Activated CD8-positive, alpha-beta T cell treated with anti-CD3 and anti-CD28 coated beads for 36 hours (primary cell): ENCODE measurements around the gene SSPN. TPM values are rescaled to one million over a fixed set of nuclear protein-coding genes. Genes with fewer than 3 reads are reported as not detected.

Experiments used
- ATAC-seq: fragments of 200-7000 bp; cut with Tn5 transposase; one replicate; pipeline ENCODE4 v1.10.0; 2021; ENCODE audit warnings: mild to moderate bottlenecking, moderate library complexity
- CTCF ChIA-PET: fragments of 350-600 bp; sonication (Branson Sonifier 250); formaldehyde crosslinking; loops from one replicate; lab custom pipeline; 2021; ENCODE audit warnings: antibody characterized with exemption; lab: Charles Lee
- POLR2A ChIA-PET: fragments of 350-600 bp; sonication (Branson Sonifier 250); formaldehyde crosslinking; loops from one replicate; lab custom pipeline; 2021; ENCODE audit warnings: antibody characterized with exemption; lab: Charles Lee
- DNase-seq: peaks from one replicate; pipeline ENCODE4 v3.0.0-alpha.2; 2020
- H3K27ac Mint-ChIP-seq: one replicate; pipeline ENCODE4 v1.8.0; 2021; ENCODE audit warnings: mild to moderate bottlenecking, mixed read lengths
- H3K27me3 Mint-ChIP-seq: one replicate; pipeline ENCODE4 v1.8.0; 2021; ENCODE audit warnings: mixed read lengths
- H3K36me3 Mint-ChIP-seq: one replicate; pipeline ENCODE4 v1.8.0; 2021; ENCODE audit warnings: low read depth, mixed read lengths
- H3K4me1 Mint-ChIP-seq: one replicate; pipeline ENCODE4 v1.8.0; 2021; ENCODE audit warnings: low read depth, mixed read lengths
- H3K4me3 Mint-ChIP-seq: one replicate; pipeline ENCODE4 v1.8.0; 2021; ENCODE audit warnings: mild to moderate bottlenecking, moderate library complexity, mixed read lengths
- H3K9me3 Mint-ChIP-seq: one replicate; pipeline ENCODE4 v1.8.0; 2021; ENCODE audit warnings: mixed read lengths
- CTCF ChIP-seq: fragments of 200-600 bp; IDR thresholded peaks from one replicate; pipeline ENCODE4 v1.8.0; 2022; ENCODE audit warnings: antibody characterized with exemption, mild to moderate bottlenecking
- intact Hi-C: fragments of 100-400 bp; cut with micrococcal nuclease; formaldehyde crosslinking; loops from one replicate; pipeline ENCODE4 v1.10.0; 2022
- total RNA-seq, 2 experiments: library from RNA; stranded (reverse); gene quantifications; one replicate each; pipeline ENCODE4 v1.2.3, GENCODE V29; 2021

The SSPN gene
- total RNA-seq, 2 experiments from 2014 or later, result not detected

GRCh38 chr12:26272851-26273250 lies 77.5 kb downstream of the SSPN start:
- Mint-ChIP-seq H3K4me3 (no peak overlapping the region), H3K9me3 (no peaks in the 10 kb centered on the region), H3K27ac (no peak overlapping the region), H3K4me1 (peaks cover 12% of the 10 kb centered on the region), H3K27me3 (peaks cover 4% of the 10 kb centered on the region), H3K36me3 (no peaks in the 10 kb centered on the region)
- ChIA-PET POLR2A (no interaction called here), CTCF (interaction anchor here (0.9 kb wide), 1 partner anchor 26 kb away, joined by 3 read pairs; no protein-coding TSS in a partner anchor)
- ATAC-seq (no peak), DNase-seq (no peak)
- intact Hi-C loops, result no loop called here
- TF ChIP-seq CTCF, result no peak

GRCh38 chr12:26273811-26274210 lies 78.4 kb downstream of the SSPN start:
- H3K4me1 Mint-ChIP-seq, result peaks cover 12% of the 10 kb centered on the region
- peaks cover 4% of the 10 kb centered on the region for H3K27me3 Mint-ChIP-seq
- no peak for TF ChIP-seq CTCF
- ATAC-seq (no peak), DNase-seq (no peak)
- H3K4me3 Mint-ChIP-seq, result no peak overlapping the region
- no peaks in the 10 kb centered on the region for H3K9me3 Mint-ChIP-seq
- CTCF ChIA-PET, result no interaction called here
- H3K27ac Mint-ChIP-seq, result no peak overlapping the region
- intact Hi-C loops, result no loop called here
- no peaks in the 10 kb centered on the region for H3K36me3 Mint-ChIP-seq
- POLR2A ChIA-PET, result no interaction called here

- H3K27me3 Mint-ChIP-seq, result peaks cover 4% of the 10 kb centered on the region
- no peaks in the 10 kb centered on the region for H3K36me3 Mint-ChIP-seq
- H3K27ac Mint-ChIP-seq, result no peak overlapping the region
- ChIA-PET CTCF (interaction anchor here (0.5 kb wide), 1 partner anchor 153 kb away, joined by 3 read pairs; no protein-coding TSS in a partner anchor), POLR2A (interaction anchor here (0.9 kb wide), 1 partner anchor 15 kb away, joined by 3 read pairs; no protein-coding TSS in a partner anchor)
- intact Hi-C loops, result no loop called here
- DNase-seq (peak; percentile 81), ATAC-seq (peak; percentile 99)
- no peak for TF ChIP-seq CTCF
- H3K4me1 Mint-ChIP-seq, result peaks cover 12% of the 10 kb centered on the region
- H3K9me3 Mint-ChIP-seq, result no peaks in the 10 kb centered on the region
- no peak overlapping the region for H3K4me3 Mint-ChIP-seq
These were observed 79.3 kb downstream of the SSPN start for GRCh38 chr12:26274441-26275312.

GRCh38 chr12:26275313-26276131 lies 80.1 kb downstream of the SSPN start:
- Mint-ChIP-seq H3K36me3 (no peaks in the 10 kb centered on the region), H3K4me3 (no peak overlapping the region), H3K9me3 (no peaks in the 10 kb centered on the region), H3K27ac (no peak overlapping the region), H3K27me3 (peaks cover 4% of the 10 kb centered on the region), H3K4me1 (peaks cover 12% of the 10 kb centered on the region)
- POLR2A ChIA-PET, result no interaction called here
- no peak for DNase-seq
- intact Hi-C loops, result no loop called here
- ATAC-seq, result no peak
- CTCF ChIA-PET, result interaction anchor here (1.6 kb wide), 1 partner anchor 178 kb away, joined by 4 read pairs; no protein-coding TSS in a partner anchor
- TF ChIP-seq CTCF, result no peak
